ENCODE data around the gene PDE6C. TPM values are rescaled to one million over a fixed set of nuclear protein-coding genes. Genes with fewer than 3 reads are reported as not detected.

Gene PDE6C
- total and polyA plus RNA-seq, 12 donors = not detected

- Histone ChIP-seq H3K36me3 (replicated peaks in 1 of 2) (peaks cover 0 to 47% of the 10 kb centered on the region in 2 donors), H3K27ac (no peak overlapping the region), H3K4me1 (replicated peaks in 1 of 2) (peaks cover 4 to 7% of the 10 kb centered on the region in 2 donors), H3K4me3 (no peak overlapping the region), H3K27me3 (no peaks in the 10 kb centered on the region), H3K9me3 (replicated peaks in 1 of 3) (no peaks in the 10 kb centered on the region)
- intact Hi-C loops (cut with DNase I) = loop anchor here in 1 of 2 donors (10.0 kb wide), 1 partner anchor 119 kb away; no protein-coding TSS in a partner anchor
- no peak for DNase-seq
- WGBS, 4 donors = 88 to 95% (median 93%) methylated on average over 2 of the region's 2 CpGs
- TF ChIP-seq POLR2A (IDR thresholded peaks at IDR 0.05) (no peak), CTCF (IDR thresholded peaks at IDR 0.05) (no peak)
Observed at GRCh38 chr10:93673791-93674190, 61.5 kb downstream of the PDE6C start.

GRCh38 chr10:93678386-93678785, 66.0 kb downstream of the PDE6C start:
- no peak for DNase-seq
- H3K4me3 ChIP-seq = no peak overlapping the region
- H3K4me1 ChIP-seq (replicated peaks in 1 of 2) = no peaks in the 10 kb centered on the region
- intact Hi-C loops (cut with DNase I) = loop anchor here (2.0 to 10.0 kb wide), 2 partner anchors 124 to 126 kb away; no protein-coding TSS in a partner anchor
- no peak overlapping the region for H3K27ac ChIP-seq
- no peaks in the 10 kb centered on the region for H3K9me3 ChIP-seq (replicated peaks in 1 of 3)
- H3K27me3 ChIP-seq = no peaks in the 10 kb centered on the region
- 88 to 92% (median 91%) methylated on average over 4 of the region's 4 CpGs for WGBS, 4 donors
- TF ChIP-seq POLR2A (IDR thresholded peaks at IDR 0.05) = no peak
- TF ChIP-seq CTCF (IDR thresholded peaks at IDR 0.05) = no peak
- H3K36me3 ChIP-seq (replicated peaks in 1 of 2) = peaks cover 0 to 23% of the 10 kb centered on the region in 2 donors

GRCh38 chr10:93678805-93679587, 66.7 kb downstream of the PDE6C start:
- intact Hi-C loops (cut with DNase I) = loop anchor here (2.0 to 10.0 kb wide), 2 partner anchors 124 to 126 kb away; no protein-coding TSS in a partner anchor
- no peak for DNase-seq
- no peak overlapping the region for H3K27ac ChIP-seq
- peaks cover 0 to 17% of the 10 kb centered on the region in 2 donors for H3K36me3 ChIP-seq (replicated peaks in 1 of 2)
- TF ChIP-seq CTCF (IDR thresholded peaks at IDR 0.05) (no peak), POLR2A (IDR thresholded peaks at IDR 0.05) (no peak)
- H3K27me3 ChIP-seq = no peaks in the 10 kb centered on the region
- no peaks in the 10 kb centered on the region for H3K4me1 ChIP-seq (replicated peaks in 1 of 2)
- WGBS, 4 donors = 68 to 77% (median 75%) methylated on average over 3 of the region's 3 CpGs
- H3K4me3 ChIP-seq = no peak overlapping the region
- H3K9me3 ChIP-seq (replicated peaks in 1 of 3) = no peaks in the 10 kb centered on the region

- no peaks in the 10 kb centered on the region for H3K9me3 ChIP-seq (replicated peaks in 1 of 3)
- 46 to 52% (median 51%) methylated on average over 4 of the region's 4 CpGs for WGBS, 4 donors
- intact Hi-C loops (cut with DNase I) = no loop called here
- H3K36me3 ChIP-seq (replicated peaks in 1 of 2) = peaks cover 0 to 17% of the 10 kb centered on the region in 2 donors
- TF ChIP-seq POLR2A (IDR thresholded peaks at IDR 0.05) (no peak), CTCF (IDR thresholded peaks at IDR 0.05) (peak; percentile 35 to 71 (median 56))
- H3K4me1 ChIP-seq (replicated peaks in 1 of 2) = no peaks in the 10 kb centered on the region
- no peak overlapping the region for H3K4me3 ChIP-seq
- peak in 1 of 7 donors; percentile 7 for DNase-seq
- no peak overlapping the region for H3K27ac ChIP-seq
- no peaks in the 10 kb centered on the region for H3K27me3 ChIP-seq
Observed at GRCh38 chr10:93680412-93681047, 68.2 kb downstream of the PDE6C start.

All from adrenal gland (tissue), 12 donors.